ENCODE measurements around the gene RPSA. TPM values are rescaled to one million over a fixed set of nuclear protein-coding genes. Genes with fewer than 3 reads are reported as not detected.

Gene RPSA
- total and polyA plus RNA-seq, 2 experiments from 2014 or later: 1,591 to 1,827 TPM

GRCh38 chr3:39423436-39423970 lies 17.0 kb downstream of the RPSA start:
- no peak for ATAC-seq
- Mint-ChIP-seq H3K4me1 (peaks cover 9% of the 10 kb centered on the region), H3K27me3 (ENCODE audit: insufficient read depth, low read depth, poor library complexity) (no peaks in the 10 kb centered on the region)

More at GRCh38 chr3:39423436-39423970, 17.0 kb downstream of the RPSA start:
- no peaks in the 10 kb centered on the region for H3K27me3 ChIP-seq (ENCODE audit: insufficient read depth)
- no peaks in the 10 kb centered on the region for H4K20me1 ChIP-seq (replicated peaks; ENCODE audit: insufficient read depth)
- H2AFZ ChIP-seq: no peak overlapping the region
- no peaks in the 10 kb centered on the region for H3F3A ChIP-seq (replicated peaks; ENCODE audit: low read depth)
- no peak overlapping the region for H3K27ac Mint-ChIP-seq
- no peak overlapping the region for H3K27ac ChIP-seq (ENCODE audit: low read depth)
- no peaks in the 10 kb centered on the region; the same call in 2 of the 3 replicates for H3K36me3 Mint-ChIP-seq (ENCODE audit: low read depth)
- H3K9me3 Mint-ChIP-seq: no peaks in the 10 kb centered on the region
- no peaks in the 10 kb centered on the region for H3K9me2 ChIP-seq (ENCODE audit: insufficient read depth)
- H3K4me1 ChIP-seq (ENCODE audit: insufficient read depth): peaks cover 6% of the 10 kb centered on the region; the same call in 1 of the 2 replicates
- no peaks in the 10 kb centered on the region for H3K36me3 ChIP-seq (ENCODE audit: insufficient read depth)
- no peak for DNase-seq (ENCODE audit: low spot score)
- H3K79me2 ChIP-seq (replicated peaks; ENCODE audit: insufficient read depth): no peaks in the 10 kb centered on the region
- H3K4me2 ChIP-seq: no peak overlapping the region
- TF ChIP-seq ZNF462 (CRISPR knock-in tag; IDR thresholded peaks at IDR 0.05) (no peak), ZNF331 (CRISPR knock-in tag; IDR thresholded peaks at IDR 0.05; ENCODE audit: low read depth) (no peak), POLR2AphosphoS5 (IDR thresholded peaks at IDR 0.05; ENCODE audit: low read depth) (no peak), ZNF114 (CRISPR knock-in tag; IDR thresholded peaks at IDR 0.05) (no peak), EZH2 (IDR thresholded peaks at IDR 0.05; ENCODE audit: low read depth, unreplicated experiment) (no peak), ETS1 (IDR thresholded peaks at IDR 0.05) (no peak), JUNB (IDR thresholded peaks at IDR 0.05; ENCODE audit: unreplicated experiment) (no peak), EZH2phosphoT487 (IDR thresholded peaks at IDR 0.05; ENCODE audit: unreplicated experiment) (no peak), STAT1 (IDR thresholded peaks at IDR 0.05; ENCODE audit: unreplicated experiment) (no peak), CREB1 (CRISPR knock-in tag; IDR thresholded peaks at IDR 0.05; ENCODE audit: low read depth) (no peak), CTCF (conservative IDR thresholded peaks at IDR 0.05; ENCODE audit: low read depth in 2 of 2) (no peak), NANOG (IDR thresholded peaks at IDR 0.05; ENCODE audit: borderline replicate concordance) (no peak), REST (IDR thresholded peaks at IDR 0.05; ENCODE audit: unreplicated experiment) (no peak)
- no peak overlapping the region for H3K4me3 ChIP-seq
- no peak overlapping the region for H3K4me3 Mint-ChIP-seq
